MCF 10A (cell line): ENCODE measurements around the gene PPP1R1C. TPM values are rescaled to one million over a fixed set of nuclear protein-coding genes. Genes with fewer than 3 reads are reported as not detected.

Source experiments
- BruUV-seq: library from RNA; stranded (reverse); fragments of 400-500 nt; replicated peaks from 2 replicates; lab custom pipeline; 2021; lab: Mats Ljungman, UMichigan
- CTCF ChIA-PET: fragments of 300-600 bp; sonication (Branson Sonifier 250); formaldehyde crosslinking; extraction: SDS; loops from one replicate; lab custom pipeline; 2021; ENCODE audit warnings: antibody characterized with exemption, inconsistent platforms; lab: Yijun Ruan, JAX
- POLR2A ChIA-PET: fragments of 300-600, 350-650 bp; sonication (Branson Sonifier 250); formaldehyde crosslinking; extraction: SDS; loops from one replicate; lab custom pipeline; 2020; ENCODE audit warnings: antibody characterized with exemption, inconsistent platforms; lab: Yijun Ruan, JAX
- DNase-seq: peaks from one replicate; pipeline ENCODE4 v3.0.0-alpha.2; 2018; ENCODE audit not compliant: unreplicated experiment
- H3K27ac Mint-ChIP-seq: one replicate; pipeline ENCODE4 v1.8.0; 2022; ENCODE audit warnings: mild to moderate bottlenecking, low read depth, mixed read lengths; ENCODE audit not compliant: unreplicated experiment
- H3K27me3 Mint-ChIP-seq: one replicate; pipeline ENCODE4 v1.8.0; 2022; ENCODE audit warnings: mixed read lengths; ENCODE audit not compliant: insufficient read depth, unreplicated experiment
- H3K36me3 Mint-ChIP-seq: one replicate; pipeline ENCODE4 v1.8.0; 2022; ENCODE audit warnings: mild to moderate bottlenecking, moderate library complexity, mixed read lengths; ENCODE audit not compliant: insufficient read depth, unreplicated experiment
- H3K4me1 Mint-ChIP-seq: one replicate; pipeline ENCODE4 v1.8.0; 2022; ENCODE audit warnings: mixed read lengths; ENCODE audit not compliant: insufficient read depth, unreplicated experiment
- H3K4me3 Mint-ChIP-seq: one replicate; pipeline ENCODE4 v1.8.0; 2022; ENCODE audit warnings: mild to moderate bottlenecking, moderate library complexity, mixed read lengths; ENCODE audit not compliant: unreplicated experiment
- H3K9me3 Mint-ChIP-seq: one replicate; pipeline ENCODE4 v1.8.0; 2022; ENCODE audit warnings: mixed read lengths; ENCODE audit not compliant: unreplicated experiment
- intact Hi-C: fragments of 100-400 bp; cut with micrococcal nuclease; formaldehyde crosslinking; loops from 2 replicates; pipeline ENCODE4 v1.14.1; 2022
- total RNA-seq: library from RNA; stranded (reverse); gene quantifications from 2 replicates; pipeline ENCODE4 v1.2.3, GENCODE V29; 2022
- TF ChIP-seq, protein P1 (sequence below): fragments of 200-600 bp; IDR thresholded peaks from one replicate; pipeline ENCODE4 v1.8.0; 2022; ENCODE audit warnings: antibody characterized with exemption, mild to moderate bottlenecking; ENCODE audit not compliant: unreplicated experiment

Gene PPP1R1C
- total RNA-seq, 1 experiment from 2014 or later: not detected

DNA sequence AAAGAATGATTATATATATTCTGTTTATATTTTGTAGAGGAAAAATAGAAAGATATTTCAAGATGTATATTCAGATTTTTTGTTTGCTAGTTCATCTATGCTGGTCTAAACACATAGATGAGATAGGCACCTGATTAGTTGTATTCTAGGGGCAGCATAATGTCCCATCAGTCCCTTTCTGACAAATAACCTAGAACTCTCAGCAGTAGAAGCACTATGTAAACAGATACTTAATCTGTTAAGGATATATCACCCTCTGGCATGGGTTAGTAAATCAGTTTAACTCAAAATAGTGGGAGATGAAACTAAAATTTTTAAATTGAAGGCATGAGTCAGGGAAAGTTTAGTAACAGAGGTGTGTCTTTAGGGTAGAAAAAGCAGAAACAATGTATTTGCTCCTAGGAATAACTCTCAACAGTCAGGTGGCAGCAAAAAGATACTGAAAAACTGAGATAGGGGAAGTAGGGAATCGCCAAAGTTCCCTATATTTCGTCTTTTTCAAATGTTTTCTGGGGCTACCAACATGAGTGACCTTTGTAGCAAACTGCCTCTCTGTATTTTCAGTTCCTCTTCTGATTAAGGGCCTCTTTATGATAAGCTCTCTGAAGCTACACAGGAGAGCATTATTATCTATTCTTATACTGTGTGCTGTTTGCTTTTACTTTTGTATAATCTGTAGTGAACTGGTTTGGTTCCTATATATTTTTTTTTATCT lies 5.7 kb downstream of the PPP1R1C start:
- no TSS peak for BruUV-seq
- TF ChIP-seq, protein P1, sequence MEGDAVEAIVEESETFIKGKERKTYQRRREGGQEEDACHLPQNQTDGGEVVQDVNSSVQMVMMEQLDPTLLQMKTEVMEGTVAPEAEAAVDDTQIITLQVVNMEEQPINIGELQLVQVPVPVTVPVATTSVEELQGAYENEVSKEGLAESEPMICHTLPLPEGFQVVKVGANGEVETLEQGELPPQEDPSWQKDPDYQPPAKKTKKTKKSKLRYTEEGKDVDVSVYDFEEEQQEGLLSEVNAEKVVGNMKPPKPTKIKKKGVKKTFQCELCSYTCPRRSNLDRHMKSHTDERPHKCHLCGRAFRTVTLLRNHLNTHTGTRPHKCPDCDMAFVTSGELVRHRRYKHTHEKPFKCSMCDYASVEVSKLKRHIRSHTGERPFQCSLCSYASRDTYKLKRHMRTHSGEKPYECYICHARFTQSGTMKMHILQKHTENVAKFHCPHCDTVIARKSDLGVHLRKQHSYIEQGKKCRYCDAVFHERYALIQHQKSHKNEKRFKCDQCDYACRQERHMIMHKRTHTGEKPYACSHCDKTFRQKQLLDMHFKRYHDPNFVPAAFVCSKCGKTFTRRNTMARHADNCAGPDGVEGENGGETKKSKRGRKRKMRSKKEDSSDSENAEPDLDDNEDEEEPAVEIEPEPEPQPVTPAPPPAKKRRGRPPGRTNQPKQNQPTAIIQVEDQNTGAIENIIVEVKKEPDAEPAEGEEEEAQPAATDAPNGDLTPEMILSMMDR: no peak
- Mint-ChIP-seq H3K4me1 (no peaks in the 10 kb centered on the region), H3K27ac (no peak overlapping the region), H3K9me3 (no peaks in the 10 kb centered on the region), H3K4me3 (no peak overlapping the region), H3K27me3 (no peaks in the 10 kb centered on the region), H3K36me3 (no peaks in the 10 kb centered on the region)
- no peak for DNase-seq
- intact Hi-C loops: no loop called here
- POLR2A ChIA-PET: no interaction called here
- CTCF ChIA-PET: no interaction called here

DNA sequence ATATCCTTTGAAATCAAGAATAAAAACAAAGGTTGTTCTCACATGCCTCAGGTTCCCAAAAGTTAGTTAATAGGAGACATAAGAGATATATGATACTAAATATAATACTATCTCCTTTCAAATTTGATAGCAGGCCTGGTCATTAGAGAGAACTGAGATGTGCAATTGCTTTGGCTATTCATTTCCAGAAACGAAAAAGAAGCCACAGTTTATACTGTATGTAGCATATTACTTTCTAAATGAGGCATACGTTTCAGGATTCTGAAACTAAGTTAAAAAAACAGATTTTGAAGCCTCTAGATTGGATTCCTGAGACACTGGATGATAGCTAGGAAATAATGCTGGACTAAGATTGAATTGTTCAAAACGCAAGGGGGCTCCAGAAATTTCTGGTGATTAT lies 7.1 kb downstream of the PPP1R1C start:
- TF ChIP-seq, protein P1: no peak
- no peaks in the 10 kb centered on the region for H3K9me3 Mint-ChIP-seq
- no peaks in the 10 kb centered on the region for H3K36me3 Mint-ChIP-seq
- no peak for DNase-seq
- ChIA-PET POLR2A (no interaction called here), CTCF (no interaction called here)
- H3K4me1 Mint-ChIP-seq: no peaks in the 10 kb centered on the region
- H3K4me3 Mint-ChIP-seq: no peak overlapping the region
- no peak overlapping the region for H3K27ac Mint-ChIP-seq
- intact Hi-C loops: no loop called here
- no peaks in the 10 kb centered on the region for H3K27me3 Mint-ChIP-seq
- BruUV-seq: no TSS peak

DNA sequence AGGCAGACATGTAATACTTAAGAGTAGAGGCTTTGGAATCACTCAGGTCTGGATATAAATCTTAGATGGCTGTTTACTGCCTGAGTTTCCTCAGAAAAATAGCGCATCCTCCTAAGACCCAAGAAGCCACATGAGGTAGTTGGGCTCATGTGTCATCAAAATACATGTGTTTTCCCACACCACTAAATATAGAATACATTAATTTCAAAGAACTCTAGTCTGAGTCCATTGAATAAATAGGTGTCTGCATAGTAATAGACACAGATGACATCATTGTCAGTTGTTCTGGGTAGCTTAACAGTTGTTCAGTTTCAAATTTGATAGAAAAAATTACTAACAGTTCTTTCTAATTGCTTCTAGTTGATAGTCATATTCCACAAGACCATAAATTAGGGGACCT lies 9.6 kb downstream of the PPP1R1C start:
- Mint-ChIP-seq H3K27ac (no peak overlapping the region), H3K9me3 (no peaks in the 10 kb centered on the region), H3K4me1 (no peaks in the 10 kb centered on the region), H3K4me3 (no peak overlapping the region), H3K27me3 (no peaks in the 10 kb centered on the region), H3K36me3 (no peaks in the 10 kb centered on the region)
- TF ChIP-seq, protein P1: no peak
- intact Hi-C loops: no loop called here
- POLR2A ChIA-PET: no interaction called here
- CTCF ChIA-PET: interaction anchor here (1.1 kb wide), 1 partner anchor 16 kb away, joined by 3 read pairs; no protein-coding TSS in a partner anchor
- no peak for DNase-seq
- no TSS peak for BruUV-seq

DNA sequence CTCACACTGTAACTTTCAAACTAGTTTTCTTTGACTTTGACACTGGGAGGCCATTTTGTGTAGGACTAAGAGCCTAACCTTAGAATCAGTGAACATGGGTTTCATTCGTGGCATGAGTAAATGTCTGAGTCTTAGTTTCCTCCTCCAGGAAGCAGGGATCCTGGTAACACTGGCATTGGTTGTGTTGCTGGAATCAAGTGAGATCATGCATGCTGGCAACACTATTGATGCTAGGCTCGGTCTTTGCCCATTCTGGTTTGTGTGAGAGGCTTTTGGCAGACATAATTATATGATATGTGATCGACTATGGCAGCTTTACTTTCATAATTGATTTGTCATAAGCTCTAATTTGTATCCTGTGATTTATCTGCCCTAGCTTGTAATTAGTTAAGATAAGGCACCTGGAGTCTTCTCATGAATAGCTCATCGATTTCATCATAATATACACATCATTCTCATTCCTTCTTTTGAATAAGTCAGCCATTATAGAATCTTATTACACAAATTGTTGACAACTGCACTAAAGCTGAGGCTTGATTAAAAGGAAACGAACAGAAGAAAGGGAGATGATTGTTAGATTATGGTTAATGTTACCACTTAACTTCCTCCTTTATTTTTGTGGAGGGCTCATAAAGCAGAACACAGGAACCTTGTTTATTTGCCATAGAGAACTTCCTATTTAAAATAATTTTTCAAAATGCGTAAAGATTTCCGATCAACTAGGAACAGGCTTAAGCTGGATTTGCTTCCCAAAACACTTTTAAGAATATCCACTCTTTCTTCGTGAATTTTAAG lies 12.6 kb downstream of the PPP1R1C start:
- ChIA-PET POLR2A (interaction anchor here (1.2 kb wide), 1 partner anchor 11 kb away, joined by 3 read pairs; no protein-coding TSS in a partner anchor), CTCF (interaction anchor here (0.6 to 1.3 kb wide), 2 partner anchors 94 to 355 kb away, joined by 3 read pairs; no protein-coding TSS in a partner anchor)
- DNase-seq: no peak
- H3K4me3 Mint-ChIP-seq: no peak overlapping the region
- no peak overlapping the region for H3K27ac Mint-ChIP-seq
- intact Hi-C loops: no loop called here
- H3K4me1 Mint-ChIP-seq: no peaks in the 10 kb centered on the region
- BruUV-seq: no TSS peak
- no peaks in the 10 kb centered on the region for H3K27me3 Mint-ChIP-seq
- no peaks in the 10 kb centered on the region for H3K9me3 Mint-ChIP-seq
- H3K36me3 Mint-ChIP-seq: no peaks in the 10 kb centered on the region
- TF ChIP-seq, protein P1: no peak
